Regular cardiac myocyte (primary cell): ENCODE results near the gene TMEM80. TPM values are rescaled to one million over a fixed set of nuclear protein-coding genes. Genes with fewer than 3 reads are reported as not detected.

Experiments used
- total RNA-seq: library from RNA; depleted of rRNA; stranded (reverse); fragments of >200 nt; gene quantifications from 2 replicates; pipeline ENCODE4 v1.2.3, GENCODE V29; 2014

The TMEM80 gene
- total RNA-seq = 6.8 and 8.1 TPM in 2 replicates

DNA sequence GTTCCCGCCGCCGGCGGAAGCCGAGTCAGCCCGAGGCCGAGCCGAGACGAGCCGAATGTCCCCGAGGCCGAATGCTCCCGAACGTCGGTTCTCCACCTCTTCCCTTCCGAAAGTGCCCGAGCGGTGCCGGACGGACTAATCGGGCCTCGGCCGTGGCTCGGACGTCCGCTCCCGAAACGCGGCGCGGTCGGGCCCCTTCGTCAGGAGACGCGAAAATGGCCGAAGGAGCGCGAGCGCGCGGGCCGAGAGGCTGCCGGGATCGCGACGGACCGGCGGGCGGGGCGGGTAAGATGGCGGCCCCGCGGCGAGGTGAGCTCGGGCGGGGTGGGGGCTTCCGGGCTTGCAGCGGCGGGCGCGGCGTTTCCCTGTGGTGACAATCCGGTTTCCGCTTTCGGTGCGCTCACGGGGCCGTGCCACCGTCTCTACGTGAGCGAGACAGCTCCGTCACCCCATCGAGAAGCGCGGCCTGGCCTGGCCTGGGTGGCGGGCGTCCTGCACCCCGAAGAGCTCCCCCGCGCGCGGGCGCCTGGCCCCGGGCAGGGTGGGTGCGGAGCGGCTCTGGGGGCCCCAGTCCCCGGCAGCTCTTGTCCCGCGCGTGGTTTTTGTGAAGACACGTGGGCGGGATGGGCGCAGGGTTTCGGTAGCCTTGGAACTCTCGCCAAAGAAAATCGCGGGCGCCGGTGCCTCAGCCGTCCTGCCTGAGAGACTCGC, at the start of gene TMEM80:
Gene TMEM80, plus strand, starts transcription at position 279 of the 711 bp plus-strand sequence. Its CDS starts 12 bp downstream, at position 291.

DNA sequence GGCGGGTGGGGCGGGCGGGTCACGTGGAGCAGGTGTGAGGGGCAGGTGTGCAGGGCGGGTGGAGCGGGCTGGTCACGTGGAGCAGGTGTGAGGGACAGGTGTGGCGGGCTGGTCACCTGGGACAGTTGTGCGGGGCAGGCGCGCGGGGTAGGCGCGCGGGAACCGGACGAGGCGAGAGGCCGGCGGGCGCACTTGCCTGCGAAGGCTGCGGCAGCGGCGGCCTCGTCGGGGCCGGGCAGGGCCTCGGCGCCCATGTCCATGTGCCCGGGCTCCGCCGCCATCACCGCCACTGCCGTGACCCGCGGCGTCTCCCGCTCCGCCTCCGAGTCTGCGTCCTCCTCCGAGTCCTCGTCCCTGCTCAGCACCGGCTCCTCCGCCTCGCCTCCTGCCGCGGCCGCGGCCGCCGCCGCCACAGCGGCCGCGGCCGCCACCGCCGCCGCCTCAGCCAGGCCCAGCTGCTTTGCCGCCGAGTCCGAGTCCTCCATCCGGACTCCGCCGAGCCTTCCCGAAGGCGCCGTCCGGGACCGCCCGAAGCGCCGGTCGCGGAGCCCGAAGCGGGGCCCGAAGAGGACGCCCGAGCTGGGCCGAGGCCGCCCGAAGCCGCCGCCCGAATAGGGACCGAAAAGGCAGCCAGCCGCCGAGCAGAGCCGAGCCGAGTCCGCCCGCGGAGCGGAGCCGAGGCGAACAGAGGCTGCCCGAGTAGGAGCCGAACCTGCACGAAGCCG, 891 bp upstream of the TMEM80 start, which contains the start of gene DEAF1:
Gene DEAF1, minus strand, starts transcription at position 660 of the 725 bp plus-strand sequence. Its CDS starts 175 bp downstream, at position 485.

DNA sequence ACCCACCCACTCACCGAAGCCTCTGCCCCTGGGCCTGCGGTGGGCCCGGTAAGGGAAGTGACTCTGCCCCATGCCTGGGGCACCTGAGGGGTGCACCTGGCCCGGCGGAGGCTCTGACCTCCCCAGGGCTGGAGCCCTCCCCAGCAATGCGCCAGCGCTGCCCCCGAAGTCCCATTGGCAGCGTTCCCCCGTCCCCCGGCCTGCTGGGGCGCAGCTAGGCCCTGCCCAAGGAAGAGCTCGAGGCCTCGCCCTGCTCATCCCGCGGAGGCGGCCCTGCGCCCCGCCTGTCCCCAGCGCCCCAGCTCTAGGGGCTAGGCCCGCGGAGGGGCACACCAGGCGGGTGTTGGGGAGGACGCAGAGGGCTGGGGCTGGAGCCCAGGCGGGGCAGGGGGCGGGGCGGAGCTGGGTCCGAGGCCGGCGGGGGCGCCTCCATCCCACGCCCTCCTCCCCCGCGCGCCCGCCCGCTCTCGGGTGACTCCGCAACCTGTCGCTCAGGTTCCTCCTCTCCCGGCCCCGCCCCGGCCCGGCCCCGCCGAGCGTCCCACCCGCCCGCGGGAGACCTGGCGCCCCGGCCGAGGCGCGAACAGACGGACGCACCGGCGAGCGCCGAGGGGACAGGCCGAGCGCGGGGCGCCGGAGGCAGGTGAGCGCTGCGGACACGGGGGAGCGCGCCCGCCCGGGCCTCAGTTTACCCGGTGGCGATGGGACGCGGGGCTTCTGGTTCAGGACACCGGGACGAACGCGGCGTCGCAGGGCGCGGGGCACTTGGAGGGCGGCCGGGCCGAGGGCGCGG, 10.2 kb downstream of the TMEM80 start, which contains the start of gene EPS8L2:
Gene EPS8L2, plus strand, starts transcription at position 586 of the 793 bp plus-strand sequence. CDS start 3,177 bp downstream, outside the sequence.

DNA sequence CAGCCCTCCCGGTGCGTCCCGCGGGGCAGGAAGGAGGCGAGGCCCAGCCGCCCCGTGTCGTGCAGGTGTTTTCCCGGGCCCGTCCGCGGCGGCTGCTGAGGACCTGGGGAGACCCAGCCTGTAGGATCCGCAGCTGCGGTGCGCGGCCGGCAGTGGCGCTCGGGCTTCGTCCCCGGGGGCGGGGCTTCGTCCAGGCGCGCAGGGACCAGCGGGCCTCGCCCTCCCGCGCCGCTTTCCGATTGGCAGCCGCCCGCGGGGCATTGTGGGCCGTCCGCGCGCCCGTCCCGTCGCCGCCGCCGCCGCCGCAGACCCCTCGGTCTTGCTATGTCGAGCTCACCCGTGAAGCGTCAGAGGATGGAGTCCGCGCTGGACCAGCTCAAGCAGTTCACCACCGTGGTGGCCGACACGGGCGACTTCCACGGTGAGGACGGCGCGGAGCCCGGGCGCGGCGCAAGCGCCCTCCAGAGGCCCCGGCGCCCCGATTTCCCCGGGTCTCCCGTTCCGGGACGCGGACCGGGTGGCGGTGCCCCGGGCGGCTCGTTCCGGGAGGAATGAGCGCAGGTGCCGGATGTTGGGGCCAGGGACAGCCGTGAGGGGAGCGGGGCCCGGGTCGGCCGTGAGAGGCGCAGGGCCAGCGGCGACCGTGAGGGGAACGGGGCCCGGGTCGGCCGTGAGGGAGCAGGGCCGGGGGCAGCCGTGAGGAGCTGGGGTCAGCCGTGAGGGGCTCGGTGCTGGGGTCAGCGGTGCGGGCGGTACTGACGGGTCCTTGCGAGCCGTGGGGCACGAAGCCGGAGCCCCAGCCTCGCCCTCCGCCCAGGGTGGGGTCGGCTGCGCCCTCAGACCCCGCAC, 51.8 kb downstream of the TMEM80 start, which contains the start of gene TALDO1:
Gene TALDO1, plus strand, starts transcription at position 307 of the 849 bp plus-strand sequence. Its CDS starts 18 bp downstream, at position 325.

Other genes with a start within 250 kb of the TMEM80 start
- gene PTDSS2, start 245.5 kb upstream of the TMEM80 start, total RNA-seq = 31.9 and 45.2 TPM in 2 replicates
- 187 and 255 TPM in 2 replicates for gene RNH1, start 188.6 kb upstream of the TMEM80 start, total RNA-seq
- 33.8 and 108 TPM in 2 replicates for gene HRAS, start 160.2 kb upstream of the TMEM80 start, total RNA-seq
- gene LRRC56, start 158.3 kb upstream of the TMEM80 start, total RNA-seq = 0.38 and 0.56 TPM in 2 replicates
- under 0.01 and 0.85 TPM in 2 replicates for gene LMNTD2, start 135.1 kb upstream of the TMEM80 start, total RNA-seq
- 5.9 and 6.2 TPM in 2 replicates for gene RASSF7, start 134.8 kb upstream of the TMEM80 start, total RNA-seq
- gene PHRF1, start 119.3 kb upstream of the TMEM80 start, total RNA-seq = 22.3 and 28.4 TPM in 2 replicates
- 6.3 and 7.9 TPM in 2 replicates for gene IRF7, start 79.9 kb upstream of the TMEM80 start, total RNA-seq
- not detected in 2 replicates for gene CDHR5, start 70.9 kb upstream of the TMEM80 start, total RNA-seq
- gene SCT, start 68.6 kb upstream of the TMEM80 start, total RNA-seq = not detected in 2 replicates
- not detected in 2 replicates for gene DRD4, start 58.5 kb upstream of the TMEM80 start, total RNA-seq
- 24.2 and 28.2 TPM in 2 replicates for gene DEAF1, start 594 bp upstream of the TMEM80 start, total RNA-seq
- gene EPS8L2, start 10.4 kb downstream of the TMEM80 start, total RNA-seq = 19.0 and 22.8 TPM in 2 replicates
- 98.9 and 103 TPM in 2 replicates for gene TALDO1, start 51.6 kb downstream of the TMEM80 start, total RNA-seq
- gene GATD1, start 81.7 kb downstream of the TMEM80 start, total RNA-seq = 17.1 and 23.1 TPM in 2 replicates
- gene CEND1, start 94.3 kb downstream of the TMEM80 start, total RNA-seq = 0.28 and 0.96 TPM in 2 replicates
- 7.0 and 15.0 TPM in 2 replicates for gene SLC25A22, start 102.5 kb downstream of the TMEM80 start, total RNA-seq
- 5.4 and 7.0 TPM in 2 replicates for gene PIDD1, start 109.4 kb downstream of the TMEM80 start, total RNA-seq
- 101 and 189 TPM in 2 replicates for gene RPLP2, start 114.2 kb downstream of the TMEM80 start, total RNA-seq
- 13.0 and 15.5 TPM in 2 replicates for gene PNPLA2, start 123.1 kb downstream of the TMEM80 start, total RNA-seq
- 0.58 and 1.4 TPM in 2 replicates for gene CRACR2B, start 132.1 kb downstream of the TMEM80 start, total RNA-seq
- 299 and 568 TPM in 2 replicates for gene CD151, start 137.1 kb downstream of the TMEM80 start, total RNA-seq
- gene POLR2L, start 146.7 kb downstream of the TMEM80 start, total RNA-seq = 51.0 and 132 TPM in 2 replicates
- gene TSPAN4, start 147.0 kb downstream of the TMEM80 start, total RNA-seq = 109 and 143 TPM in 2 replicates
- gene CHID1, start 215.0 kb downstream of the TMEM80 start, total RNA-seq = 60.3 and 75.5 TPM in 2 replicates
- 18.3 and 27.8 TPM in 2 replicates for gene AP2A2, start 230.1 kb downstream of the TMEM80 start, total RNA-seq